Mesothelial cell of epicardium (in vitro differentiated cells): Measurements from ENCODE around the gene MARCHF2. TPM values are rescaled to one million over a fixed set of nuclear protein-coding genes. Genes with fewer than 3 reads are reported as not detected.
A peak's percentile ranks its signal among the peaks of the same experiment; 100 is the strongest.

Experiments
- DNase-seq, 2 experiments: peaks; one replicate each; pipeline ENCODE4 v3.0.0; 2021; ENCODE audit warnings: low spot score in 2 of 2; ENCODE audit not compliant: unreplicated experiment in 2 of 2
- H3K27ac Mint-ChIP-seq: 2 replicates; pipeline ENCODE4 v1.8.0; 2021; ENCODE audit warnings: mixed read lengths
- H3K27me3 Mint-ChIP-seq: 2 replicates; pipeline ENCODE4 v1.8.0; 2021; ENCODE audit warnings: low read depth, mixed read lengths
- H3K36me3 Mint-ChIP-seq: 2 replicates; pipeline ENCODE4 v1.8.0; 2021; ENCODE audit warnings: mixed read lengths
- H3K4me1 Mint-ChIP-seq: 2 replicates; pipeline ENCODE4 v1.8.0; 2021; ENCODE audit warnings: mixed read lengths
- H3K4me3 Mint-ChIP-seq: 2 replicates; pipeline ENCODE4 v1.8.0; 2021; ENCODE audit warnings: mild to moderate bottlenecking, moderate library complexity, mixed read lengths
- H3K9me3 Mint-ChIP-seq: 2 replicates; pipeline ENCODE4 v1.8.0; 2021; ENCODE audit warnings: mixed read lengths
- total RNA-seq: library from RNA; stranded (reverse); gene quantifications from 3 replicates; pipeline ENCODE4 v1.2.1, GENCODE V29; 2021
- TF ChIP-seq, protein P1 (sequence below): fragments of 200-600 bp; sonication (generic); IDR thresholded peaks from one replicate; pipeline ENCODE4 v1.5.0; 2021; ENCODE audit warnings: antibody characterized with exemption; ENCODE audit not compliant: unreplicated experiment

The MARCHF2 gene
- total RNA-seq, 1 donor from 2014 or later, result 21.4 TPM

DNA sequence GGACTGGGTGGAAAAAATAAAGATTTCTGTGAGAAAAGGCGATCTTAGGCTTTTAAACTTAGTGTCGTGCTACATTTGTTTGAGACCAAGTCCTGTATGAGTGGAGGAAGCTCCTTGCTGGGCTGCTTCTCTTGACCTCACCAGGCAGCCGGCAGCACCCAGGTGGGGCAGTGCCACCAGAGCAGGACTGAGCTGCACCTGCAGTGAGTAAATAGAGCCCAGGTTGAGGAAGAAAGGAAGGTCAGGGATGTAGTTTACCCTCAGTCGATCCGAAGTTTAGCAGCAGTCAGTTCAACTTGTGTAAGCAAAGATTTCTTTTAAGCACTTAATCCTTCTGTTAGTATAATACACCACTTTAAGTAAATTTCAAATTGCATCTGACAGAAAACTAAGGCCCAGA lies 45.3 kb downstream of the MARCHF2 start:
- no peak for DNase-seq
- peaks cover 68% of the 10 kb centered on the region for H3K4me1 Mint-ChIP-seq
- peaks cover 11% of the 10 kb centered on the region for H3K36me3 Mint-ChIP-seq
- H3K4me3 Mint-ChIP-seq, result no peak overlapping the region
- no peaks in the 10 kb centered on the region for H3K27me3 Mint-ChIP-seq
- TF ChIP-seq, protein P1, sequence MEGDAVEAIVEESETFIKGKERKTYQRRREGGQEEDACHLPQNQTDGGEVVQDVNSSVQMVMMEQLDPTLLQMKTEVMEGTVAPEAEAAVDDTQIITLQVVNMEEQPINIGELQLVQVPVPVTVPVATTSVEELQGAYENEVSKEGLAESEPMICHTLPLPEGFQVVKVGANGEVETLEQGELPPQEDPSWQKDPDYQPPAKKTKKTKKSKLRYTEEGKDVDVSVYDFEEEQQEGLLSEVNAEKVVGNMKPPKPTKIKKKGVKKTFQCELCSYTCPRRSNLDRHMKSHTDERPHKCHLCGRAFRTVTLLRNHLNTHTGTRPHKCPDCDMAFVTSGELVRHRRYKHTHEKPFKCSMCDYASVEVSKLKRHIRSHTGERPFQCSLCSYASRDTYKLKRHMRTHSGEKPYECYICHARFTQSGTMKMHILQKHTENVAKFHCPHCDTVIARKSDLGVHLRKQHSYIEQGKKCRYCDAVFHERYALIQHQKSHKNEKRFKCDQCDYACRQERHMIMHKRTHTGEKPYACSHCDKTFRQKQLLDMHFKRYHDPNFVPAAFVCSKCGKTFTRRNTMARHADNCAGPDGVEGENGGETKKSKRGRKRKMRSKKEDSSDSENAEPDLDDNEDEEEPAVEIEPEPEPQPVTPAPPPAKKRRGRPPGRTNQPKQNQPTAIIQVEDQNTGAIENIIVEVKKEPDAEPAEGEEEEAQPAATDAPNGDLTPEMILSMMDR, result no peak
- no peaks in the 10 kb centered on the region for H3K9me3 Mint-ChIP-seq
- H3K27ac Mint-ChIP-seq, result peak overlapping the region; percentile 96

DNA sequence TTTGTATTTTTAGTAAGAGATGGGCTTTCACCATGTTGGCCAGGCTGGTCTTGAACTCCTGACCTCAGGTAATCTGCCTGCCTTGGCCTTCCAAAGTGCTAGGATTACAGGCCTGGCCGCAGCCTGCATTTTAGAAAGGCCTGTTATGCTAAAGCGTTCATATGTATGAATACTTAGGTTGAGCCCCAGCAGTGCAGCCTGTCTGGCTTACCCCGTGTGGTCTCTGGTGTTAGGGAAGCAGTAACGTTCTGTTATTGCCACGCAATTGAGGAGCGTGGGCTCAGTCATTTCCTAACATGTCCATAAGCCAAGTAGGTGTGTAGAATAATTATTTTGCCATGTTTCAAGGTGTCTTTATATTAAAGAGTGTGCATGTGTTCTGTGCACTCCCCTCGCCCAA lies 46.0 kb downstream of the MARCHF2 start:
- Mint-ChIP-seq H3K27ac (peak overlapping the region; percentile 96), H3K4me1 (peaks cover 69% of the 10 kb centered on the region), H3K27me3 (no peaks in the 10 kb centered on the region), H3K36me3 (peaks cover 13% of the 10 kb centered on the region), H3K9me3 (no peaks in the 10 kb centered on the region), H3K4me3 (peak overlapping the region; percentile 24)
- TF ChIP-seq, protein P1, result no peak
- no peak for DNase-seq

DNA sequence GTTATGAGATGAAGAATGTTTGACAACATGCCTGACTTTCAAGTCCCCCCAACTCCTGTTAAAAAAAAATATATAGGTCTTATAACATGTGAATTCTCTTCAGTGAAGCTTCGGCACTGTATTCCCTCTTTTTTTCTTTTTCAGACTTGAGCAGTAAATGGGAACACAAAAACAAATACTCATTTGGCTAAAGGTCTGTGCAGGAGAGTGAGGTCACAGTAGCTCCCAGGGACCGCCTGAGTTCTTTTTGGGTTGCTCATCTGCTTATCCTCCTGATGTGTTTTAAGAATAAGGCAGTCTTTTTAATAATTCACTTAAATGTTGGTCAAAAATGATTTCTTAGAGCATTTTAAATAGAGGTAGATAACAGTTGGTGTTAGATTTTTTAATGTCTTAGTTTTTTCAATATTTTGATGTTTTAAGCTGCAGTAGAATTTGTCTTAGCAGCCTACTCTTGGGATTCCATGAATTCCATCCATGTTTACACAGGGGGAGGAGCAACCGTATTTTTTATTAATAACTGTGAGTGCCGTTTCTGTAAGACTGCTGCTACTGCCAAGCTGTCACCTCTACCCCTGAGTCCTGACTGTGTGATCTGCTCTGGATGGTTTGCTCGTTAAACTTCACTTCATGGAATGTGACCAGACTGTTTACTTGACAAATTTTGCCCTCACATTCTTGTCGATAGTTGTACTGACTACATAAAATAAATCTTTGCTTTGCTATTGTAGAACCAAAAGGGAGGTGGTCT lies 46.6 kb downstream of the MARCHF2 start:
- TF ChIP-seq, protein P1, result no peak
- Mint-ChIP-seq H3K4me1 (peaks cover 69% of the 10 kb centered on the region), H3K27me3 (no peaks in the 10 kb centered on the region), H3K36me3 (peaks cover 17% of the 10 kb centered on the region), H3K27ac (peak overlapping the region; percentile 96), H3K4me3 (peak overlapping the region; percentile 24), H3K9me3 (no peaks in the 10 kb centered on the region)
- no peak for DNase-seq

DNA sequence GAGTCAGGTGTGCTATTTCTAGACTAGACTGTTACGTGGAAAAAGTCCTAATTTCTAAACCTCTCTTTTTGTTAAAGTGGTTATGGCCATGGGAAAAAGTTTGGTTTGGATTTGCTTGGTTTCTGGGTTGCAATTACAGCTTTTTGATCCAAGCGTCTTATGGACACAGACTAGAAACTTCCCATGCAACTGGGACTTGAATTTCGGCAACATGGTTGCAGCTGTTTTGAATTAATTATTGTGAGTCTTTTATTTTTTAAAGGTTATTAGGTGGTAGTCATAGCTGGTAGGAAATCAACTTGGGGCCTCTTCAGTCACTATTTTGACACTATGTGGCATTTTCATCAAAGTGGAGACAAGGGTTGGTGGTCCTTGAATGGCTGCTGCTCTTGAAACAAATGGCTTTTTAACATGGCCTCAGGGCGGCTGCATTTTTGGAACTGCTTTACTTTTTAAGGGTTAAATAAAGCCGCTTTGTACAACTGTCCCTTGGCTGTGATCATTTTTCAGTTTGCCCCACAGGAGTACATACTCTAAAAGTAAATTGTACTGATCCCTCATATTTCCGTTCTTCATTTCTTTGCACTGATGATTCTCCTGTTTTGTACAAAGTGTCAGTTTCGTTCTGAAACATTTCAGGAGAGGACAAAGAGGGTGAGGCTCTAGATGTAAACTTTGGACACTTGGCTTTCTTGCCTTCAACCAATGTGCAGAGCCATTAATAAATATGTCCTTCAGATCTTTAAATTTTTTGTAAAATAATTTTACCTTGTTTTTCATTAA lies 47.6 kb downstream of the MARCHF2 start:
- no peak overlapping the region for H3K4me3 Mint-ChIP-seq
- no peaks in the 10 kb centered on the region for H3K9me3 Mint-ChIP-seq
- no peaks in the 10 kb centered on the region for H3K27me3 Mint-ChIP-seq
- H3K27ac Mint-ChIP-seq, result peak overlapping the region; percentile 96
- peaks cover 23% of the 10 kb centered on the region for H3K36me3 Mint-ChIP-seq
- peaks cover 69% of the 10 kb centered on the region for H3K4me1 Mint-ChIP-seq
- DNase-seq, result no peak
- TF ChIP-seq, protein P1, result no peak

DNA sequence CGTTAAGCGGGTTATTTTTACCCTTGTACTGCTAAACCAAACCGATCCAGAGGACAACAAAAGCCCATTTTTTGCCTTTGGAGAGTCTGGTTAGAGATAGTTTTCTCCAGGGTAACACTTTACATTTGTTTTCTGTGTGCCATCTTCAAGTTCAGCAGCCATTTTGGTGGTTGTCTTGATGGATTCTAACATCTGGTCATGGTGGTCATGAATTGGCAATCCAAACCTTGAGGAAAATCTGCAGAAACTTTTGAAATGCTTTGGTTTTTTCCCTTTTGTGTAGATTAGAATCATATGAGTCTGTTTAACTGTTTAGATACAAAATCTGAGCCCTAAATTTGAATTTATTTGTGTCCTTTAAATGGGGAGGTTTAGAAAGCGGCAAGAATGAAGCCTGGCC lies 48.3 kb downstream of the MARCHF2 start:
- H3K4me1 Mint-ChIP-seq, result peaks cover 67% of the 10 kb centered on the region
- peaks cover 26% of the 10 kb centered on the region for H3K36me3 Mint-ChIP-seq
- TF ChIP-seq, protein P1, result no peak
- no peaks in the 10 kb centered on the region for H3K9me3 Mint-ChIP-seq
- no peaks in the 10 kb centered on the region for H3K27me3 Mint-ChIP-seq
- H3K27ac Mint-ChIP-seq, result peak overlapping the region; percentile 7
- no peak for DNase-seq
- H3K4me3 Mint-ChIP-seq, result no peak overlapping the region
